Measurements from ENCODE around the gene LVRN.

The LVRN gene

GRCh38 chr5:115956957-115957356 lies 5.3 kb upstream of the LVRN start:
- DNase-seq, result no peak

DNA sequence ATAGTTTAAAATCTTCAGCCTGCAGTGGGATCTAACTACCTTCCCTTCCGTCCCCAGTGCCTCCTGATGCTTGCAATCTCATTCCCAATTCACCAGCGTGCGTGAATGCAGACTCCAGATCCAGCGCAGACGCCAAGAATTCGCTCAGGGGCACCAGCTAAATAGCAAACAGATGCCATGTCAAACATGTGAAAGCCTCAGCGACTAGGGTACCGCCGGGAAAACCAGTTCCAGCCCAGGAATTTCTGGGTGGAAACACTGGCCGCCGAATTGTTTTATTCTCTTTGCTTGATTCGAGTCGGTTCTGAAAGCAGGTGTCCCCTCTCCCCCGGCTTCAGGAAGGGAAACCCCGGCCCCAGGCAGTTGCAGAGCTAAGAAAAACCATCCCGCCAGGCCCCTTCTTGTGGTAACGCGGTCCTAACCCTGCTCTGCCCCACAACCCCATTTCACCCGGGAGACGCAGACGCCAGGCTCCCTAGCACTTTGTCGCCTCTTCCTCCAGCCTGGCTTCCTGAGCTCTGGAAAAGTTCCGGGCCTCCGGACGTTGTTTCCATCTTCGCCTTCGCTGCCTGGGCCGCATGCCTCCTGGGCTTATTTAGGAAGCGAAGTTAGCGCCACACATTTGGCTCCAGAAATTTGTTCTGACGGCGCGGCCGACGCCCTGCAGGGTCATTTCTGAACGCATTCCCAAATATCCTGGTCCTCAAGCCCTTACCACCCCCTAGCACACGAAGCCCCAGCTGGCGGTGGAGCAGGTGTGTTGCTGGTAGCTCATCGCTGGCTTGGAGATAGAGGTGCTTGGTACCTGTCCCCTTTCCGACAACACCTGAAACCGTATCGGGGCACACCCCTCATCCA lies 665 bp upstream of the LVRN start:
- DNase-seq, result no peak

GRCh38 chr5:115962565-115963402 lies 509 bp downstream of the LVRN start:
- DNase-seq, result no peak

DNA sequence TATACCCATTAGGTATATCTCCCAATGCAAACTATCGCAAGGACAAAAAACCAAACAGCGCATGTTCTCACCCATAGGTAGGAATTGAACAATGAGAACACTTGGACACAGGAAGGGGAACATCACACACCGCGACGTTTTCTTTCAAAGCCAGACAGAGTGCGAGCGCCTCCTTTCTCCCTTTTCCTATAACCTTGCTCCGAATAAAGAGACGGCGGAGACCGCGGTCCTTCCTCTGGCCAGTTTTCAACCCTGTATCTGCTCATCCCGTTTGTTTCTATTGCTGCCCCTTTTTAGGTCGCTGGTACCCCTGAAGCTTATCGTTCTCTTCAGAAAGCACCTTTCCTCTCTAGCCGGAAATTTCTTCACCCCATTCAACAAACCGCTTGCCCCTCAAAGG lies 1.3 kb downstream of the LVRN start:
- no peak for DNase-seq

DNA sequence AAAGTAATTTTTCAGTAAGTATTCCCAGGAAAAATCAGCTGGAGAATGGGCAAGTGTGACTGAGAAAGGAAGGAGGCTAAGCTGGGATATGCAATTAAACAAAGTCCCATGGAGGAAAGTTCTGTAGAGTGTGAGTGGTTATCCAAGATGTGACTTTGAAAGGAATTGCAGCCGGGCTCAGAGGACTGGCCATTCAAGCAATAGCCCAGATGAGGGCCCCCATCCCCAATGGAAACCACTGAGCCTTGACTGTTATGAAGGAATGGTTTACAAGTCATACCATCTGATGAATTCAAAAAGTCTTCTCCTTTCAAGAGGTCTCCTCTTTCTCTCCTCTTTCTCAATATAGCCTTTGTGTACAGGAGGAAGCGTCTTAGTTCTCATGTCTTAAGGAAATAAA lies 6.5 kb downstream of the LVRN start:
- DNase-seq, result no peak

DNA sequence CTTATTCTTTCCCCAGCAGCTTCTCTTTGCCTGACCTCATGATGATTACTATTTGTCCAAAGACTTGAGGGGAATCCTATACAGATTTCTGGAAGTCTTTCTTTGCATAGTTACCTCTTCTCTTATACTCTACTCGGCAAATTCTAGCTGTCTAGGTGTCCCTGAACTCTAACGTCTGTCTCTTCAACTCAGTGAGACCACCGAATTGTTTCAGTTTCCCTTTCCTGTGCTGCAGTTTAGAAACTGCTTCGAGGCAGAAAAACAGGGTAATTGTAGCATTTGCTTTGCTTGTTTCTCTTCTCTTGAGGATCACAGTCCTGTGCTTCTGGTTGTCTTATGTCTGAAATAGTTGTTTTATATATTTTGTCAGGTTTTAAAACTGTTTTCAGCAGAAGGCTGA lies 14.8 kb downstream of the LVRN start:
- DNase-seq, result no peak

DNA sequence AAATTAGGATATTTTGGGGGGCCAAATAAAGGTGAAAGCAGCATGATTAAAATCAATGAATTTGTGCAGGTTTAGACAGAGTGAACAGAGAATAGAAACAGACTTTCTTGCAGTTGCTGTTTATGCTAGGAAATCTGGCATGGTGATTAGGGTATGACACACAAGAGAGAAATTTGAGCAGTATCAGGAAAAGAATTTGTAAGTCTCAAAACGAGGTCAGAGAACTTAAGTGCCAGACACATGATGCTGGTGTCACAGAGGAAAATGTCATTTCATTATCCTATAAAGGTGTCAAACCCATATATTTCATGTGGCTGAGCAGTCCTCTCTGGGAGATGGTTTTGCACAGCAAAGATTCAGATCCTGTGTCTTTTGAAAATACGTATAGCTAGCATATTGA lies 15.7 kb downstream of the LVRN start:
- DNase-seq, result no peak

- no peak for DNase-seq
Observed at GRCh38 chr5:115978779-115979178, 16.5 kb downstream of the LVRN start.

DNA sequence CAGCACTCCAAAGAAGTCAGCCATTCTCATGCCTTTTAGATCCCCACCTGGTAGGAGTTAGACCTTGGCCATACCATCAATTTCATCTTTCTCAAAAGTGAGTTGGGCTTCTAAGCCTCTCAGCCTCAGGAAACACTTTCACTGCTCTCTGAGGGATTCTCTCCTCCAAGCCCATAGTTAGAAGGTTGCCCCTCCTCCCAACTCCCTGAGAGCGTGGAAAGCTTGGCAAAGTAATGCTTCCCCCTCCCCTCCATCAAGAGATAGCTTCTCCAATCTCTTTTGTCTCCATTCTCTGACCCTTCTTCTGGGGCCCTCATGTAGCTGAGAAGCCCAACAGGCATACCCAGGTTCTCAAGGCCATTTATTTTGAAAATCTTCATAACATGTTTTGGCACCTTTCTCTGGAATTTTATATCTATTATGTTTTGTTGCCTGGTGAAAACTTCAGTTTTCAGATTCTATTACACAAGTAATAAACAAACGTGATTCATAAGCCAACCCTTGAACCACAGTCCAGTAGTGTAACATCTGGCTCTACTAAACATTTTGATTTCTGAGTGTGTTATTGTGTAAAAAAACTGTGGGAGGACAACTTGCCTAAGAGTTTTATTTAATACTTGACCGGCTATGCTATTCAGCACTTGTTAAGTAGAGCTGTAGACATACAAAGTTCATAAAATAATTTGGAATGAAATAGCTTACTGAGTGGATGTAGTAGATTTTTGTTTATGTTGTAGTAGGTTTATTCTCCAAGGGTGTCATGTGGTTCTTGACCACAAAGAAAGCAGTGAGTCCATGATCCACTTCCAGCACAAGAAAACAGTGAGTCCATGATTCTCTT lies 17.1 kb downstream of the LVRN start:
- DNase-seq, result no peak

- DNase-seq, result no peak
Observed at GRCh38 chr5:115983519-115983918, 21.2 kb downstream of the LVRN start.

- no peak for DNase-seq
Observed at GRCh38 chr5:115985802-115986757, 23.8 kb downstream of the LVRN start.

DNA sequence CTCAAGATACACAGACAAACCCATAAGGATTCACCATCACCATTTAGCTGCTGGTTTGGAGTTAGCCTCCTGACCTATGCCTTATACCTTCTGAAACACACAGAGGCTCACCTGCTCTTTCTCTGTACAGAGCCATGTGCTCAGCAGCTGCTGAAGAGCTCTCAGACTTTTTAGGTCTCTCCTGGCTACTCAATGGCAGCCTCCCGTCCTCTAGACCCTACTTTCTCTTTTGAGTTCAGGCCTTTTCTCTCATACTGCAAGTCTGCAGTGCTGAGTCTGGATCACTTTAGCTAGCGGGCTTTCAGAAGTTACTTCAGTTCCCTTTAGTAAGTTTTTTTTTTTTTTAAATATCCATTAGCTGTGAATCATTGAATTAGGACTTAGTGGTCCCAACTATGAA lies 25.7 kb downstream of the LVRN start:
- DNase-seq, result no peak

DNA sequence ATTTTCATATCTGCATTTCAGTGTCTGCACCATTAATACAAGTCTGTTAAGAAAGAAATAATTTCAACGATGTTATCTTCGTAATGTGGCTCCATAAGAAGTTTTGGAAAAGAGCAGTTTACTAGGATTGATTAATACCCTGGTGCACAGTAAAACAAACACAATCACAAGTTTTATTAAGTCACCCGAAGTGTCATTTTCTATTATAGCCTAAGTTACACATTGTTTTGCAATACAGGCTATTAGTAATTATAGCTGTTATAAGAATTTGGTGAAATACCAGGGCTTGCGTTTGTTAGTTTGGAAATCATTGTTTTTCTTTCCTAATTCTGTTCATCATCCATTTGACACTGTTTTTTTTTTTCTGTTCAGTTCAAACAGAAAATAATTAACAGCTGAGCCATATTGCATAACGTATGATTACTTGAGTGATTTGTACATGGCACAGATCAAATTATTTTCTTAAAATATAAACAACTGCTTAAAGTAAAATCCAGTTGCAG lies 30.6 kb downstream of the LVRN start:
- no peak for DNase-seq

GRCh38 chr5:115995351-115995750 lies 33.1 kb downstream of the LVRN start:
- DNase-seq, result no peak

- no peak for DNase-seq
Observed at GRCh38 chr5:116002116-116002906, 40.0 kb downstream of the LVRN start.

GRCh38 chr5:116004248-116004647 lies 42.0 kb downstream of the LVRN start:
- no peak for DNase-seq

GRCh38 chr5:116009806-116010205 lies 47.5 kb downstream of the LVRN start:
- no peak for DNase-seq

GRCh38 chr5:116011046-116011445 lies 48.8 kb downstream of the LVRN start:
- no peak for DNase-seq

GRCh38 chr5:116013207-116013785 lies 51.0 kb downstream of the LVRN start:
- no peak for DNase-seq

DNA sequence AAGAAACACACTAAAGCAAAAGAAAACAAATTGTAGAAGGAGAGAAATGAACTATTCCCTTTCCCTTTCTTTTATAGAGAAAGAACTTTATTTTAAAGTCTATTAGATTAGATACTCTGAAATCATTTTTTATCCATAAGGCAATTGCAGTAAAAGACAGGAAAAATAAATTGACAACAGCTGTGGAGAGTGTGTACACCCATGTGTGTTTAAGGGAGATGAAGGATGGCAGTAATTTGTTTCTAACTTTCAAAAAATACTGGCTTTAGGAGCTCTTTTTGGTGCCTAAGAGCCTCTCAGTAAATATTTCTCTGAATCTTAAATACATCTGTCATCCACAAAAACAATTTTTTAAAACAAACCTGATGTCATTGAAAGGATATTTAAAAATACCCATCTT lies 51.7 kb downstream of the LVRN start:
- no peak for DNase-seq

GRCh38 chr5:116023619-116024018 lies 61.3 kb downstream of the LVRN start:
- no peak for DNase-seq
